ENCODE data around the gene GATAD2A.
"Not testable (repeated sequence)": the region's sequence is repeated elsewhere in the genome, so short reads cannot be mapped to it uniquely, and the experiment has no call there.

Gene GATAD2A

GRCh38 chr19:19455166-19455919 is 49.9 kb downstream of the GATAD2A start:
- H3K27ac ChIP-seq (ENCODE audit: low read length); H3K36me3 ChIP-seq (ENCODE audit: control insufficient read depth in 1 of 2, insufficient read depth in 2 of 2, low read length in 2 of 2); H3K27me3 ChIP-seq (ENCODE audit: low read depth, low read length); H3K4me3 ChIP-seq (ENCODE audit: low read depth in 1 of 2, low read length in 2 of 2); H3K9me3 ChIP-seq (ENCODE audit: control insufficient read depth in 1 of 2, low read length in 2 of 2): not testable (repeated sequence)
- peaks cover 30 to 35% of the 10 kb centered on the region in 2 donors for H3K4me1 ChIP-seq (ENCODE audit: control insufficient read depth in 1 of 2, insufficient read depth in 2 of 2, low read length in 2 of 2)

GRCh38 chr19:19457671-19458070 is 52.2 kb downstream of the GATAD2A start:
- Histone ChIP-seq H3K27me3 (ENCODE audit: low read depth, low read length) (no peaks in the 10 kb centered on the region), H3K36me3 (ENCODE audit: control insufficient read depth in 1 of 2, insufficient read depth in 2 of 2, low read length in 2 of 2) (no peaks in the 10 kb centered on the region), H3K27ac (ENCODE audit: low read length) (no peak overlapping the region), H3K4me3 (ENCODE audit: low read depth in 1 of 2, low read length in 2 of 2) (no peak overlapping the region), H3K4me1 (ENCODE audit: control insufficient read depth in 1 of 2, insufficient read depth in 2 of 2, low read length in 2 of 2) (peaks cover 40 to 53% of the 10 kb centered on the region in 2 donors), H3K9me3 (ENCODE audit: control insufficient read depth in 1 of 2, low read length in 2 of 2) (no peaks in the 10 kb centered on the region)

GRCh38 chr19:19458110-19458816 is 52.8 kb downstream of the GATAD2A start:
- Histone ChIP-seq H3K27me3 (ENCODE audit: low read depth, low read length) (no peaks in the 10 kb centered on the region), H3K4me1 (ENCODE audit: control insufficient read depth in 1 of 2, insufficient read depth in 2 of 2, low read length in 2 of 2) (peaks cover 41 to 59% of the 10 kb centered on the region in 2 donors), H3K9me3 (ENCODE audit: control insufficient read depth in 1 of 2, low read length in 2 of 2) (no peaks in the 10 kb centered on the region), H3K36me3 (ENCODE audit: control insufficient read depth in 1 of 2, insufficient read depth in 2 of 2, low read length in 2 of 2) (no peaks in the 10 kb centered on the region), H3K4me3 (ENCODE audit: low read depth in 1 of 2, low read length in 2 of 2) (no peak overlapping the region), H3K27ac (ENCODE audit: low read length) (no peak overlapping the region)

GRCh38 chr19:19459073-19459472 is 53.6 kb downstream of the GATAD2A start:
- Histone ChIP-seq H3K4me1 (ENCODE audit: control insufficient read depth in 1 of 2, insufficient read depth in 2 of 2, low read length in 2 of 2) (peaks cover 43 to 67% of the 10 kb centered on the region in 2 donors), H3K27ac (ENCODE audit: low read length) (peak overlapping the region; percentile 74), H3K9me3 (ENCODE audit: control insufficient read depth in 1 of 2, low read length in 2 of 2) (no peaks in the 10 kb centered on the region), H3K27me3 (ENCODE audit: low read depth, low read length) (no peaks in the 10 kb centered on the region), H3K36me3 (ENCODE audit: control insufficient read depth in 1 of 2, insufficient read depth in 2 of 2, low read length in 2 of 2) (no peaks in the 10 kb centered on the region), H3K4me3 (ENCODE audit: low read depth in 1 of 2, low read length in 2 of 2) (no peak overlapping the region)

- Histone ChIP-seq H3K27ac (ENCODE audit: low read length) (peak overlapping the region; percentile 84), H3K36me3 (ENCODE audit: control insufficient read depth in 1 of 2, insufficient read depth in 2 of 2, low read length in 2 of 2) (no peaks in the 10 kb centered on the region), H3K4me3 (ENCODE audit: low read depth in 1 of 2, low read length in 2 of 2) (peak overlapping the region in 1 of 2 donors; percentile 1), H3K4me1 (ENCODE audit: control insufficient read depth in 1 of 2, insufficient read depth in 2 of 2, low read length in 2 of 2) (peaks cover 49 to 72% of the 10 kb centered on the region in 2 donors), H3K27me3 (ENCODE audit: low read depth, low read length) (no peaks in the 10 kb centered on the region), H3K9me3 (ENCODE audit: control insufficient read depth in 1 of 2, low read length in 2 of 2) (no peaks in the 10 kb centered on the region)
These were observed 54.3 kb downstream of the GATAD2A start for GRCh38 chr19:19459707-19460251.

- H3K9me3 ChIP-seq (ENCODE audit: control insufficient read depth in 1 of 2, low read length in 2 of 2) = no peaks in the 10 kb centered on the region
- H3K36me3 ChIP-seq (ENCODE audit: control insufficient read depth in 1 of 2, insufficient read depth in 2 of 2, low read length in 2 of 2) = peaks cover under 1 to 5% of the 10 kb centered on the region in 2 donors
- no peaks in the 10 kb centered on the region for H3K27me3 ChIP-seq (ENCODE audit: low read depth, low read length)
- H3K4me1 ChIP-seq (ENCODE audit: control insufficient read depth in 1 of 2, insufficient read depth in 2 of 2, low read length in 2 of 2) = peaks cover 49 to 72% of the 10 kb centered on the region in 2 donors
- H3K4me3 ChIP-seq (ENCODE audit: low read depth in 1 of 2, low read length in 2 of 2) = peak overlapping the region; percentile 18 to 30
- peak overlapping the region; percentile 84 for H3K27ac ChIP-seq (ENCODE audit: low read length)
These were observed 54.8 kb downstream of the GATAD2A start for GRCh38 chr19:19460258-19460731.

GRCh38 chr19:19460761-19461265 is 55.3 kb downstream of the GATAD2A start:
- Histone ChIP-seq H3K9me3 (ENCODE audit: control insufficient read depth in 1 of 2, low read length in 2 of 2) (no peaks in the 10 kb centered on the region), H3K27me3 (ENCODE audit: low read depth, low read length) (no peaks in the 10 kb centered on the region), H3K27ac (ENCODE audit: low read length) (peak overlapping the region; percentile 84), H3K4me1 (ENCODE audit: control insufficient read depth in 1 of 2, insufficient read depth in 2 of 2, low read length in 2 of 2) (peaks cover 49 to 72% of the 10 kb centered on the region in 2 donors), H3K36me3 (ENCODE audit: control insufficient read depth in 1 of 2, insufficient read depth in 2 of 2, low read length in 2 of 2) (peaks cover 6 to 10% of the 10 kb centered on the region in 2 donors), H3K4me3 (ENCODE audit: low read depth in 1 of 2, low read length in 2 of 2) (peak overlapping the region; percentile 18 to 30)

- Histone ChIP-seq H3K27me3 (ENCODE audit: low read depth, low read length) (no peaks in the 10 kb centered on the region), H3K4me3 (ENCODE audit: low read depth in 1 of 2, low read length in 2 of 2) (peak overlapping the region in 1 of 2 donors; percentile 48), H3K9me3 (ENCODE audit: control insufficient read depth in 1 of 2, low read length in 2 of 2) (no peaks in the 10 kb centered on the region), H3K4me1 (ENCODE audit: control insufficient read depth in 1 of 2, insufficient read depth in 2 of 2, low read length in 2 of 2) (peaks cover 49 to 72% of the 10 kb centered on the region in 2 donors), H3K27ac (ENCODE audit: low read length) (peak overlapping the region; percentile 84), H3K36me3 (ENCODE audit: control insufficient read depth in 1 of 2, insufficient read depth in 2 of 2, low read length in 2 of 2) (peaks cover 11 to 15% of the 10 kb centered on the region in 2 donors)
These were observed 55.8 kb downstream of the GATAD2A start for GRCh38 chr19:19461306-19461670.

- Histone ChIP-seq H3K36me3 (ENCODE audit: control insufficient read depth in 1 of 2, insufficient read depth in 2 of 2, low read length in 2 of 2) (peaks cover 17 to 21% of the 10 kb centered on the region in 2 donors), H3K27me3 (ENCODE audit: low read depth, low read length) (no peaks in the 10 kb centered on the region), H3K9me3 (ENCODE audit: control insufficient read depth in 1 of 2, low read length in 2 of 2) (no peaks in the 10 kb centered on the region), H3K4me1 (ENCODE audit: control insufficient read depth in 1 of 2, insufficient read depth in 2 of 2, low read length in 2 of 2) (peaks cover 49 to 72% of the 10 kb centered on the region in 2 donors), H3K4me3 (ENCODE audit: low read depth in 1 of 2, low read length in 2 of 2) (peak overlapping the region; percentile 12 to 48), H3K27ac (ENCODE audit: low read length) (peak overlapping the region; percentile 84)
These were observed 56.5 kb downstream of the GATAD2A start for GRCh38 chr19:19461671-19462622.

GRCh38 chr19:19463348-19464117 is 58.1 kb downstream of the GATAD2A start:
- H3K4me1 ChIP-seq (ENCODE audit: control insufficient read depth in 1 of 2, insufficient read depth in 2 of 2, low read length in 2 of 2) = peaks cover 40 to 58% of the 10 kb centered on the region in 2 donors
- H3K27ac ChIP-seq (ENCODE audit: low read length) = peak overlapping the region; percentile 21

More at GRCh38 chr19:19463348-19464117, 58.1 kb downstream of the GATAD2A start:
- Histone ChIP-seq H3K36me3 (ENCODE audit: control insufficient read depth in 1 of 2, insufficient read depth in 2 of 2, low read length in 2 of 2) (peaks cover 24 to 27% of the 10 kb centered on the region in 2 donors), H3K9me3 (ENCODE audit: control insufficient read depth in 1 of 2, low read length in 2 of 2) (peaks cover 8 to 10% of the 10 kb centered on the region in 2 donors), H3K4me3 (ENCODE audit: low read depth in 1 of 2, low read length in 2 of 2) (peak overlapping the region in 1 of 2 donors; percentile 30), H3K27me3 (ENCODE audit: low read depth, low read length) (no peaks in the 10 kb centered on the region)

Data from muscle layer of duodenum (tissue), 2 donors.